Measurements from ENCODE around the gene REEP6.

GRCh38 chr19:1445932-1446712 lies 44.9 kb upstream of the REEP6 start:
- TF ChIP-seq CTCF (conservative IDR thresholded peaks at IDR 0.05 in 1 of 2, IDR thresholded peaks at IDR 0.05 in 1 of 2; ENCODE audit: low read depth in 1 of 2, low read length in 2 of 2) (no peak), EZH2 (IDR thresholded peaks at IDR 0.05; ENCODE audit: low read length, missing control alignments) (no peak)
